ENCODE results near the gene VTA1. TPM values are rescaled to one million over a fixed set of nuclear protein-coding genes. Genes with fewer than 3 reads are reported as not detected.

The VTA1 gene
- total and polyA plus RNA-seq, 2 of the 13 experiments (the other 11 are each of a cell fraction or from before 2014, with no cell fraction given) = 70.7 to 89.1 TPM

DNA sequence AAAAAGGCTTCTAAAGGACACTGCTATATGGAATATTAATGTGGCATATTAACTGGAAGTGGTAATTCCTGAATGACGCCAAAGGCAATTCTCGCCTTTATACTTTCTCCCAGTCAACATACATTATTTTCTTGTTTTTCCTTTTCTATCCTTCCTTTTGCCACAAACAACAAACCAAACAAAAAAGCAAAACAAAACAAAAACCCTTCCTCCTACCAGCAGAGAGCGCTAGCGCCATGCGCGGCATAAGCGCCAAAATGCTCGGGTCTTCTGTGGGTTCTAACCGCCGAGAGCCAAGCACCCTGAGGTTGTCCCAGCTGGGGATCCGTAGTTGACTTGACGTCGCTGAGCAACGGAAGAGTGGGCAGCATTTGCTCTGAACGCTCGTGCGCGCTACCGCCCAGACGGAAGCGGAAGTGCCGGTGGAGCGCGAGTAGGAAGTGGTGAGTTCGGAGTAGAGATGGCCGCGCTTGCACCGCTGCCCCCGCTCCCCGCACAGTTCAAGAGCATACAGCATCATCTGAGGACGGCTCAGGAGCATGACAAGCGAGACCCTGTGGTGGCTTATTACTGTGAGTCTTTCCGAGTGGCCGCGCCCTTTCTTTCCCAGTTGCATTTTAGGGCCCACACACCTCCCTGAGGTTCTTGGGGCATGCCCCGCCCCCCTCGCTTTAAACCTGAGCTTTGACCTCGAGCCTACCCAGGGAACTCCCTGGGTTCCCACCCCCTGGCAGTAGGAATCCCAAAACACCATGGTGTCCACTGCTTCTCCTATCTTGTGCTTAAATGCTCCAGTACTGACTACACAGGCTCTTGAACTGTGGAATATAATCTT, at the start of gene VTA1, which contains the start of gene NMBR (continued):
- no peak for TF ChIP-seq TEAD2 (CRISPR knock-in tag; IDR thresholded peaks at IDR 0.05)
- peak; percentile 51; the same call in 1 of the 2 replicates for TF ChIP-seq ZNF121 (CRISPR knock-in tag; IDR thresholded peaks at IDR 0.05)
- TF ChIP-seq NCOA2 (CRISPR knock-in tag; IDR thresholded peaks at IDR 0.05) = peak; percentile 72
- TF ChIP-seq MIXL1 (CRISPR knock-in tag; IDR thresholded peaks at IDR 0.05) = peak; percentile 95
- TF ChIP-seq, protein P1, sequence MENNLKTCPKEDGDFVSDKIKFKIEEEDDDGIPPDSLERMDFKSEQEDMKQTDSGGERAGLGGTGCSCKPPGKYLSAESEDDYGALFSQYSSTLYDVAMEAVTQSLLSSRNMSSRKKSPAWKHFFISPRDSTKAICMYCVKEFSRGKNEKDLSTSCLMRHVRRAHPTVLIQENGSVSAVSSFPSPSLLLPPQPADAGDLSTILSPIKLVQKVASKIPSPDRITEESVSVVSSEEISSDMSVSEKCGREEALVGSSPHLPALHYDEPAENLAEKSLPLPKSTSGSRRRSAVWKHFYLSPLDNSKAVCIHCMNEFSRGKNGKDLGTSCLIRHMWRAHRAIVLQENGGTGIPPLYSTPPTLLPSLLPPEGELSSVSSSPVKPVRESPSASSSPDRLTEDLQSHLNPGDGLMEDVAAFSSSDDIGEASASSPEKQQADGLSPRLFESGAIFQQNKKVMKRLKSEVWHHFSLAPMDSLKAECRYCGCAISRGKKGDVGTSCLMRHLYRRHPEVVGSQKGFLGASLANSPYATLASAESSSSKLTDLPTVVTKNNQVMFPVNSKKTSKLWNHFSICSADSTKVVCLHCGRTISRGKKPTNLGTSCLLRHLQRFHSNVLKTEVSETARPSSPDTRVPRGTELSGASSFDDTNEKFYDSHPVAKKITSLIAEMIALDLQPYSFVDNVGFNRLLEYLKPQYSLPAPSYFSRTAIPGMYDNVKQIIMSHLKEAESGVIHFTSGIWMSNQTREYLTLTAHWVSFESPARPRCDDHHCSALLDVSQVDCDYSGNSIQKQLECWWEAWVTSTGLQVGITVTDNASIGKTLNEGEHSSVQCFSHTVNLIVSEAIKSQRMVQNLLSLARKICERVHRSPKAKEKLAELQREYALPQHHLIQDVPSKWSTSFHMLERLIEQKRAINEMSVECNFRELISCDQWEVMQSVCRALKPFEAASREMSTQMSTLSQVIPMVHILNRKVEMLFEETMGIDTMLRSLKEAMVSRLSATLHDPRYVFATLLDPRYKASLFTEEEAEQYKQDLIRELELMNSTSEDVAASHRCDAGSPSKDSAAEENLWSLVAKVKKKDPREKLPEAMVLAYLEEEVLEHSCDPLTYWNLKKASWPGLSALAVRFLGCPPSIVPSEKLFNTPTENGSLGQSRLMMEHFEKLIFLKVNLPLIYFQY (CRISPR knock-in tag; IDR thresholded peaks at IDR 0.05; ENCODE audit: borderline replicate concordance) = peak; percentile 92
- TF ChIP-seq, protein P2, sequence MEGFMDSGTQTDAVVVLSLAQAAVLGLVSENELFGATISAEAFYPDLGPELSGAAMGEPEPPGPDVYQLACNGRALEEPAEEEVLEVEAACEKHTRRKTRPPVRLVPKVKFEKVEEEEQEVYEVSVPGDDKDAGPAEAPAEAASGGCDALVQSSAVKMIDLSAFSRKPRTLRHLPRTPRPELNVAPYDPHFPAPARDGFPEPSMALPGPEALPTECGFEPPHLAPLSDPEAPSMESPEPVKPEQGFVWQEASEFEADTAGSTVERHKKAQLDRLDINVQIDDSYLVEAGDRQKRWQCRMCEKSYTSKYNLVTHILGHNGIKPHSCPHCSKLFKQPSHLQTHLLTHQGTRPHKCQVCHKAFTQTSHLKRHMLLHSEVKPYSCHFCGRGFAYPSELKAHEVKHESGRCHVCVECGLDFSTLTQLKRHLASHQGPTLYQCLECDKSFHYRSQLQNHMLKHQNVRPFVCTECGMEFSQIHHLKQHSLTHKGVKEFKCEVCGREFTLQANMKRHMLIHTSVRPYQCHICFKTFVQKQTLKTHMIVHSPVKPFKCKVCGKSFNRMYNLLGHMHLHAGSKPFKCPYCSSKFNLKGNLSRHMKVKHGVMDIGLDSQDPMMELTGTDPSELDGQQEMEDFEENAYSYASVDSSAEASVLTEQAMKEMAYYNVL (CRISPR knock-in tag; IDR thresholded peaks at IDR 0.05; ENCODE audit: borderline replicate concordance) = peak; percentile 91
- peak; percentile 89 for TF ChIP-seq ZNF329 (CRISPR knock-in tag; IDR thresholded peaks at IDR 0.05; ENCODE audit: low read depth)
- peak; percentile 80 for TF ChIP-seq ZBTB21 (CRISPR knock-in tag; IDR thresholded peaks at IDR 0.05)
- TF ChIP-seq ZNF83 (CRISPR knock-in tag; IDR thresholded peaks at IDR 0.05; ENCODE audit: borderline replicate concordance) = peak; percentile 95
- peak; percentile 49 for TF ChIP-seq JARID2 (CRISPR knock-in tag; IDR thresholded peaks at IDR 0.05; ENCODE audit: insufficient replicate concordance)
- peak; percentile 94 for TF ChIP-seq ZFX (CRISPR knock-in tag; IDR thresholded peaks at IDR 0.05; ENCODE audit: low read depth)
- no peak for TF ChIP-seq FOSL1 (CRISPR knock-in tag; IDR thresholded peaks at IDR 0.05; ENCODE audit: borderline replicate concordance)
- no peak for TF ChIP-seq DBP (CRISPR knock-in tag; IDR thresholded peaks at IDR 0.05; ENCODE audit: not compliant biosample characterization)
- peak; percentile 76 for TF ChIP-seq FOXJ3 (CRISPR knock-in tag; IDR thresholded peaks at IDR 0.05; ENCODE audit: borderline replicate concordance)
- TF ChIP-seq FOSL2 (CRISPR knock-in tag; IDR thresholded peaks at IDR 0.05) = peak; percentile 77
- peak; percentile 46 for TF ChIP-seq TBL1XR1 (IDR thresholded peaks at IDR 0.05; ENCODE audit: borderline replicate concordance, low read length, partially characterized antibody)
- TF ChIP-seq, protein P3, sequence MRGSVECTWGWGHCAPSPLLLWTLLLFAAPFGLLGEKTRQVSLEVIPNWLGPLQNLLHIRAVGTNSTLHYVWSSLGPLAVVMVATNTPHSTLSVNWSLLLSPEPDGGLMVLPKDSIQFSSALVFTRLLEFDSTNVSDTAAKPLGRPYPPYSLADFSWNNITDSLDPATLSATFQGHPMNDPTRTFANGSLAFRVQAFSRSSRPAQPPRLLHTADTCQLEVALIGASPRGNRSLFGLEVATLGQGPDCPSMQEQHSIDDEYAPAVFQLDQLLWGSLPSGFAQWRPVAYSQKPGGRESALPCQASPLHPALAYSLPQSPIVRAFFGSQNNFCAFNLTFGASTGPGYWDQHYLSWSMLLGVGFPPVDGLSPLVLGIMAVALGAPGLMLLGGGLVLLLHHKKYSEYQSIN (CRISPR knock-in tag; IDR thresholded peaks at IDR 0.05; ENCODE audit: borderline replicate concordance) = no peak
- TF ChIP-seq ZNF781 (CRISPR knock-in tag; IDR thresholded peaks at IDR 0.05; ENCODE audit: borderline replicate concordance, not compliant biosample characterization) = peak; percentile 99
- TF ChIP-seq ZNF20 (CRISPR knock-in tag; IDR thresholded peaks at IDR 0.05) = no peak
- TF ChIP-seq ZNF576 (CRISPR knock-in tag; IDR thresholded peaks at IDR 0.05) = 0 out of 2 replicates have a peak, but pooled peaks have one; percentile 55
- TF ChIP-seq ARNTL (CRISPR knock-in tag; IDR thresholded peaks at IDR 0.05) = peak; percentile 68; the same call in 1 of the 2 replicates

Measured in HepG2 (cell line).